ENCODE results near the gene SLC9A1.

DNA sequence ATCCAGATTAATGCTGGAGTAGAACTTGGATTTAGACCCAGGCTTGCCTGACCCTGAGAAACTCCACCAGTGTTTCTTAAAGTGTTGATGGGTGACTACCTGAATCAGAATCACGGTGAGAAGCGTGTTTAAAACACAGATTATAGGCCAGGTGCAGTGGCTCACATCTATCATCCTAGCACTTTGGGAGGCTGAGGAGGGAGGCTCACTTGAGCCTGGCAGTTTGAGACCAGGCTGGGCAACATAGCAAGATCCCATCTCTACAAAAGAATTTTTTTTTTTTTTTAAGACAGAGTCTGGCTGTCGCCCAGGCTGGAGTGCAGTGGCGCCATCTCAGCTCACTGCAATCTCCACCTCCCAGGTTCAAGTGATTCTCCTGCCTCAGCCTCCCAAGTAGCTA is 86.0 kb downstream of the SLC9A1 start:
- TF ChIP-seq, protein P1, sequence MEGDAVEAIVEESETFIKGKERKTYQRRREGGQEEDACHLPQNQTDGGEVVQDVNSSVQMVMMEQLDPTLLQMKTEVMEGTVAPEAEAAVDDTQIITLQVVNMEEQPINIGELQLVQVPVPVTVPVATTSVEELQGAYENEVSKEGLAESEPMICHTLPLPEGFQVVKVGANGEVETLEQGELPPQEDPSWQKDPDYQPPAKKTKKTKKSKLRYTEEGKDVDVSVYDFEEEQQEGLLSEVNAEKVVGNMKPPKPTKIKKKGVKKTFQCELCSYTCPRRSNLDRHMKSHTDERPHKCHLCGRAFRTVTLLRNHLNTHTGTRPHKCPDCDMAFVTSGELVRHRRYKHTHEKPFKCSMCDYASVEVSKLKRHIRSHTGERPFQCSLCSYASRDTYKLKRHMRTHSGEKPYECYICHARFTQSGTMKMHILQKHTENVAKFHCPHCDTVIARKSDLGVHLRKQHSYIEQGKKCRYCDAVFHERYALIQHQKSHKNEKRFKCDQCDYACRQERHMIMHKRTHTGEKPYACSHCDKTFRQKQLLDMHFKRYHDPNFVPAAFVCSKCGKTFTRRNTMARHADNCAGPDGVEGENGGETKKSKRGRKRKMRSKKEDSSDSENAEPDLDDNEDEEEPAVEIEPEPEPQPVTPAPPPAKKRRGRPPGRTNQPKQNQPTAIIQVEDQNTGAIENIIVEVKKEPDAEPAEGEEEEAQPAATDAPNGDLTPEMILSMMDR (conservative IDR thresholded peaks at IDR 0.05; ENCODE audit: low read length) = no peak
- no peak for TF ChIP-seq EZH2phosphoT487 (IDR thresholded peaks at IDR 0.05; ENCODE audit: borderline replicate concordance, low read depth, low read length)

Data from OCI-LY7 (cell line).